Endothelial cell (in vitro differentiated cells): Measurements from ENCODE around the gene MAD1L1. TPM values are rescaled to one million over a fixed set of nuclear protein-coding genes. Genes with fewer than 3 reads are reported as not detected.
A peak's percentile ranks its signal among the peaks of the same experiment; 100 is the strongest.

Experiments used
- DNase-seq: peaks from one replicate; pipeline ENCODE4 v3.0.0; 2021; ENCODE audit warnings: low spot score
- H3K27ac Mint-ChIP-seq: one replicate; pipeline ENCODE4 v1.8.0; 2021; ENCODE audit warnings: mixed read lengths, inconsistent platforms; ENCODE audit not compliant: unreplicated experiment
- H3K27me3 Mint-ChIP-seq: one replicate; pipeline ENCODE4 v1.8.0; 2021; ENCODE audit warnings: mild to moderate bottlenecking, moderate library complexity, mixed read lengths, inconsistent platforms; ENCODE audit not compliant: unreplicated experiment
- H3K36me3 Mint-ChIP-seq: one replicate; pipeline ENCODE4 v1.8.0; 2021; ENCODE audit warnings: mild to moderate bottlenecking, low read depth, mixed read lengths, inconsistent platforms; ENCODE audit not compliant: unreplicated experiment
- H3K4me1 Mint-ChIP-seq: one replicate; pipeline ENCODE4 v1.8.0; 2021; ENCODE audit warnings: mild to moderate bottlenecking, mixed read lengths, inconsistent platforms; ENCODE audit not compliant: unreplicated experiment
- H3K4me3 Mint-ChIP-seq: one replicate; pipeline ENCODE4 v1.8.0; 2021; ENCODE audit warnings: mild to moderate bottlenecking, mixed read lengths, inconsistent platforms; ENCODE audit not compliant: unreplicated experiment
- H3K9me3 Mint-ChIP-seq: one replicate; pipeline ENCODE4 v1.8.0; 2021; ENCODE audit warnings: mixed read lengths, inconsistent platforms; ENCODE audit not compliant: unreplicated experiment
- total RNA-seq: library from RNA; stranded (reverse); fragmentation: NEBNext Ultra II Directional; extraction: Animal tissue kit (Norgen Biotek cat#: 25700); gene quantifications from one replicate; pipeline ENCODE4 v1.2.1, GENCODE V29; 2021; ENCODE audit not compliant: unreplicated experiment
- TF ChIP-seq, protein P1 (sequence below): fragments of 200-600 bp; sonication (generic); IDR thresholded peaks from one replicate; pipeline ENCODE4 v1.5.0; 2021; ENCODE audit warnings: antibody characterized with exemption; ENCODE audit not compliant: unreplicated experiment

Gene MAD1L1
- total RNA-seq, 1 donor from 2014 or later: 43.3 TPM

DNA sequence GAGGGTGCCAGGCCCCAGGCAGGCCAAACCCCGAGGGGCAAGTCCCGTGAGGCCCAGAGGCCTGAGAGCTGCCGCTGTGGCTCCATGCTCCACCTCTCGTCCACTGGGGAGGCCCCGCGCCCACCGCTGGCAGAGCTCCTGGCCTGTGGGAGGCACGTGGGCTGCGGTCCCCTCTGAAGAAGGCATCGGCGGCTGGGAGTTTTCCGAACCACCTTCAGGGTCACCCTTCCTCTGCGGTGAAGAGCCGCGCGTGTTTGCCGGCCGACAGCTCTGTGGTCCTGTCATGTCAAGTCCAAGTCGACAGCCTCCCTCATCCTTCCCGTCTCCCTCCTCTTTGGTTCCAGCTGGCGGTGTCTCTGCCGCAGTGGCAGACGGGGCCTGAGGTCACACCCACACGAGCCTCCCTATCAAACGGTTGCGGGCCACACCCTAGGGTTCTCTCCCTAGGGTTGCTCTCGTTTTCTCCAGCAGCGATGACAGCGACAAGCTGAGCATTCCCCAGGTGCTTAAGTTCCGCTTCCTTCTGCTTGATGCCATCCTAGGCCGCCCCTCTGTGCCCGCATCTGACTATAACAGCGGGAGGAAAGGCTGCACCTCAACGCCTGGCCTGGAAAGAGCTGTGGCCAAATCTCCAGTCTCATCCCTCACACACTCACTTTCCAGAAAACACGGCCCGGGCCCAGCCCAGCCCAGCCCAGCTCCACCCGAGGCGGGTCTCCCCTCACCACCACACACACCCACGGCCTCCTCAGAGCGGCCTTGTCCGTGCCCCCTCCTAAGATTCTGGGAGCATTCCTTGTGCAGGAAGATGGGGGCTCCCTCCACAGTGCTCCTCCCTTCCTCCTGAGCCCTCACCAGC lies 377.6 kb downstream of the MAD1L1 start:
- Mint-ChIP-seq H3K4me1 (no peaks in the 10 kb centered on the region), H3K36me3 (no peaks in the 10 kb centered on the region), H3K27ac (no peak overlapping the region), H3K27me3 (peaks cover 7% of the 10 kb centered on the region), H3K4me3 (no peak overlapping the region), H3K9me3 (no peaks in the 10 kb centered on the region)
- TF ChIP-seq, protein P1, sequence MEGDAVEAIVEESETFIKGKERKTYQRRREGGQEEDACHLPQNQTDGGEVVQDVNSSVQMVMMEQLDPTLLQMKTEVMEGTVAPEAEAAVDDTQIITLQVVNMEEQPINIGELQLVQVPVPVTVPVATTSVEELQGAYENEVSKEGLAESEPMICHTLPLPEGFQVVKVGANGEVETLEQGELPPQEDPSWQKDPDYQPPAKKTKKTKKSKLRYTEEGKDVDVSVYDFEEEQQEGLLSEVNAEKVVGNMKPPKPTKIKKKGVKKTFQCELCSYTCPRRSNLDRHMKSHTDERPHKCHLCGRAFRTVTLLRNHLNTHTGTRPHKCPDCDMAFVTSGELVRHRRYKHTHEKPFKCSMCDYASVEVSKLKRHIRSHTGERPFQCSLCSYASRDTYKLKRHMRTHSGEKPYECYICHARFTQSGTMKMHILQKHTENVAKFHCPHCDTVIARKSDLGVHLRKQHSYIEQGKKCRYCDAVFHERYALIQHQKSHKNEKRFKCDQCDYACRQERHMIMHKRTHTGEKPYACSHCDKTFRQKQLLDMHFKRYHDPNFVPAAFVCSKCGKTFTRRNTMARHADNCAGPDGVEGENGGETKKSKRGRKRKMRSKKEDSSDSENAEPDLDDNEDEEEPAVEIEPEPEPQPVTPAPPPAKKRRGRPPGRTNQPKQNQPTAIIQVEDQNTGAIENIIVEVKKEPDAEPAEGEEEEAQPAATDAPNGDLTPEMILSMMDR: no peak
- DNase-seq: no peak

DNA sequence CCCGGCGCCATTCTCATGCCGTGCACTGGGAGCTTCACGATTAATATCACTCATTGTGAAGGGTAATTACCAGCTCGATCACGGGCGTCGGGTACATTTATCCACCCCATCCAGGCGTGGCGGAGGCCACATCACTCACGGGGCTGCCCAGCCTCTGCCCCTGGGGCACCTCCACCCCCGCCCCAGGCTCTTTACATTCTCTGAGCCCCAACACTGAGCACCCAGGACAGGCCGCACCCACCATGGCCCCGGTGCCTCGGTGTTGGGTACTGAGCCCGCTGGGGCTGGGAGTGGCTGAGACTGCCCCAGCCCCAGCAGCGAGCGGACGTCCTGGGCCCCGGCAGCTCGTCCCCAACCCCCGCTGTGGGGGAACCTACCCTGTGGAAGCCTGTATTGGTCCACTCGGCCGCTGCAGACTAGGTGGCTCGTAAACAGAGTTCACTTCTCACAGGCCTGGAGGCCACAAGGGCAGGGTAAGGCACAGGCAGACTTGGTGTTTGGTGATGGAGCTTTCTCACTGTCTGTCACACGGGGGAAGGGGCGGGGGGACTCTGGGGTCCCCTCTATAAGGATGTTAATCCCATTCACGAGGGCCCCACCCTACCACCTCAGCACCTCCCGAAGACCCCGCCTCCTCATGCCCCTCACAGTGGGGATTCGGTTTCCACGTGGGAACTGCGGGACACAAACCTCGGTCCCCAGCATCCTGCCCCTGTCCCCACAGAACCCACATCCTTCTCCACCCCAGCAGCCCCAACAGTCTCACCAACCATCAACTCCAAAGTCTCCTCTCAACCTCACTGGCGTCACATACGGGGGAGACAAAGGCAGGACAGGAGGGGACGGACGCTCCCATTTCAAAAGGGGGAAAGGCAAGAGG lies 378.5 kb downstream of the MAD1L1 start:
- Mint-ChIP-seq H3K27ac (peak overlapping the region; percentile 26), H3K4me3 (no peak overlapping the region)

DNA sequence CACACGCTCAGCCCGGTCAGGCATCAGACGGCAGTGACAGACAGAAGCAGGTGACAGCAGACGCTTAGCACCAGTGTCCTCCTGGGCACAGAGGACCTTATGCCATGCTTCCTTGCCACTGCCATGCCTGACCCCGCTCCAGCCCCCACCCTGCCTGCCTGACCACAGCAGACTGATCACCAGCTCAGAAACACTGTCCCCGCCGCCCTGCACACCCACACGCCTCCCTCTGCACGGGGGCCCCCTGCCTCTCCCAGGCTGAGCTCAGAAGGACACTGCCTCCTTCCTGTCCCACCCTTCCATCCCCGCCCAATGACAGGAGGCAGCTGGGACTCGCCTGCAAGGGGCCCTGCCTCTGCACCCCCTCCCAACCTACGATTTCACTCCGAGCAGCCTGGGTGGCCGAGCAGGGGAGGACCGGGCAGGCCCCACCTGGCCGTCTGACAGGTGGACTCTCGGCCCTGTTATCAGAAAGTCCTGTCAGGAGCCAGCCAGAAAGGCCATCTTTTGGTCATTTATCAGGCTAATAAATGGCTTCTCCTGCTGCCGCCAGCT lies 379.2 kb downstream of the MAD1L1 start:
- DNase-seq: no peak
- TF ChIP-seq, protein P1: no peak
- H3K36me3 Mint-ChIP-seq: no peaks in the 10 kb centered on the region
- no peak overlapping the region for H3K27ac Mint-ChIP-seq
- H3K27me3 Mint-ChIP-seq: peaks cover 7% of the 10 kb centered on the region
- no peaks in the 10 kb centered on the region for H3K4me1 Mint-ChIP-seq
- H3K4me3 Mint-ChIP-seq: no peak overlapping the region
- no peaks in the 10 kb centered on the region for H3K9me3 Mint-ChIP-seq

More for the DNA sequence above, 378.5 kb downstream of the MAD1L1 start:
- Mint-ChIP-seq H3K27me3 (peaks cover 7% of the 10 kb centered on the region), H3K36me3 (no peaks in the 10 kb centered on the region), H3K9me3 (no peaks in the 10 kb centered on the region), H3K4me1 (no peaks in the 10 kb centered on the region)
- TF ChIP-seq, protein P1: no peak
- DNase-seq: no peak

DNA sequence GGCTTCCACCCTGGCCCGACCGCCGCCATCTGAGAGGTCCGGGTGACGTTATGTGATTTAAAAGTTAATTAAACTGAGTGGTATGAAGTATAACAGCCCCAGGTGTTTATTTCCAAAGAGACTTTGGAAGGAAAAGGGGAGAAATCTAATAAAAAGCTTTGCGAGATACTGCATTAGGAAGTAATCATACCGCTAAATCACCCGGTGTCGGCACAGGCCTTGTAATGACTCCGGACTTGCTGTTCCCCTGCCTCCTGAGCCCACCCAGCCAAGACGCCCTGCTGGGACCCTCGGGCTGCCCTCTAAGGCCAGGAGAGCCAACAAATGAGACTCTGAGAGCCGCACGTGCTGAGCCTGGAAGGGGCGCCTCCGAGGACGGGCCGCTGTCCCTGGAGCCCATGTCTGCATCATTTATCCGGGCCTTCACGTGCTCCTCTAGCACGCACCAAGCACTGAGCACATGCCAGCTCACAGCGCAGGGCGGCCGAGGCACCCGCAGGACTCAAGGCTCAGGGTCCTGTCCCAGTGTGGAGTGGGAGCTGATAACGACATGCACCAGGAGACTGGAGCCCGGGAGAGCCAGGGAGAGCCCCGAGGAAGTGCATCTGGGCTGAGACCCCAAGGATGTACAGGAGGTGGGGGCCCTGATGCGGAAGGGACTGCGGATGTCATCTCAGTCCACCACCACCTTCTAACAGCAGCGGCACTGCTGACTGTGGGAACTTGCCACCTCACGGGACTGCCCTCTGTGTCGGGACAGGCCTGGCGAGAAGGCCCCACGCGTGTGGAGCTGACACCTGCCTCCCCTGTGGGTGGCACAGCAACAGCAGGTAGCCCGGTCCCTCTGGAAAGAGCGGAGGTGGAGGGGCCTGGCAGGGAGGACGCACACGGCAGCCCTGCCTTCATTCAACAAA lies 380.0 kb downstream of the MAD1L1 start:
- TF ChIP-seq, protein P1: no peak
- Mint-ChIP-seq H3K27me3 (peaks cover 7% of the 10 kb centered on the region), H3K9me3 (no peaks in the 10 kb centered on the region), H3K36me3 (no peaks in the 10 kb centered on the region), H3K27ac (no peak overlapping the region), H3K4me1 (no peaks in the 10 kb centered on the region), H3K4me3 (no peak overlapping the region)
- DNase-seq: no peak
